ENCODE data around the gene C4BPB.

C4BPB gene

DNA sequence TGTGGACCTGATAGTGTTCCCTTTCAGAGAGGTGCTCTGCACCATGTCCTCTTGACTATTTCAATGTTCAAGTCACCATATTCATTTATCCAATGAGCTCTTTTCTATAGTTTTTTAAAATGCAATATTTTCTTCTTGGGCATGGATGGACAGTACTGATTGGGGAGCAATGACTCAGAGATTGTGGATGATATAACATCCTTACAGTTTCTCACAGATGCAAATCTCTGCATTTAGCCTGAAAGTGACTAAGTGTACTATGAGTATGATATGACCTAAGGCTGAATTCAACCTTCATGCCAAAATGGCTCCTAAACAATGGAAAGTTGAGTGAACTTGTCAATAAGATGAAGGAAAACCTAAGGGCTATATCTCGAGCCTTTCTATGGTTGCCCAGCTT, 51.9 kb downstream of the C4BPB start:
- no peak for DNase-seq (ENCODE audit: low read depth, low spot score)

DNA sequence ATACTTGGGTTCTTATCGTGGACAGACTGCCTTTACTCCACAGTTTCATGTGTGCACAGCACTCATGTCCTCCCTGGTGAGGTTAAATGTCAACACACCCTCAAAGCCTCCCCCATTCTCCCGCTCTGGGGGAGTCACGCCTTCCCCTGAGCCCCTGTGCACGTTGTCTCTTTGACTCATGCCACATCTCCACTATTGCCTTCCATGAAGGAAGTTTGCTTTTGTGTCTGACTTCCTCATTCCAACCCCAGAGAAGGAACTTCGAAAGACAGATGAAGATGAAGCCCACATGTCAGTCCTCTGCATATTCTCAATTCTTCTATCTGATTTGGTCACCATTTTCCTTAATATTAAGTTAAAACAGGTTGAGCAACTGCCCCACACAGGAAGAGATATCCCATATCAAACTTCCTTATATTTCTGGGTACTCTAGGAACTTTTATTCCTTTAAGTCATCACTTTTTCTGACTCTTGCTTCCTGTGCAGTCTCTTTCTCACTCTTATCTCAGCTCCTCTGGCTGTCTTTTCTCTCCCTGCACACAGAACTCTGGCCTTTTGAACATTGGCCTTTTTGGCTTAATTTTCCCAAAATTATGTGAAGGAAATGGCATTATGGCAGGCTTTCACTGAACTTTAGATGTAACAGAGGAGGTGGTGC, 56.9 kb downstream of the C4BPB start:
- DNase-seq (ENCODE audit: low read depth, low spot score): no peak
